Measurements from ENCODE around the gene TUBB8.
"Not testable (repeated sequence)": the region's sequence is repeated elsewhere in the genome, so short reads cannot be mapped to it uniquely, and the experiment has no call there.

The TUBB8 gene

GRCh38 chr10:47864-48263 lies 1.2 kb downstream of the TUBB8 start:
- DNase-seq (ENCODE audit: low spot score), result not testable (repeated sequence)

GRCh38 chr10:13315-13635 lies 35.8 kb downstream of the TUBB8 start:
- DNase-seq (ENCODE audit: low spot score), result not testable (repeated sequence)

DNA sequence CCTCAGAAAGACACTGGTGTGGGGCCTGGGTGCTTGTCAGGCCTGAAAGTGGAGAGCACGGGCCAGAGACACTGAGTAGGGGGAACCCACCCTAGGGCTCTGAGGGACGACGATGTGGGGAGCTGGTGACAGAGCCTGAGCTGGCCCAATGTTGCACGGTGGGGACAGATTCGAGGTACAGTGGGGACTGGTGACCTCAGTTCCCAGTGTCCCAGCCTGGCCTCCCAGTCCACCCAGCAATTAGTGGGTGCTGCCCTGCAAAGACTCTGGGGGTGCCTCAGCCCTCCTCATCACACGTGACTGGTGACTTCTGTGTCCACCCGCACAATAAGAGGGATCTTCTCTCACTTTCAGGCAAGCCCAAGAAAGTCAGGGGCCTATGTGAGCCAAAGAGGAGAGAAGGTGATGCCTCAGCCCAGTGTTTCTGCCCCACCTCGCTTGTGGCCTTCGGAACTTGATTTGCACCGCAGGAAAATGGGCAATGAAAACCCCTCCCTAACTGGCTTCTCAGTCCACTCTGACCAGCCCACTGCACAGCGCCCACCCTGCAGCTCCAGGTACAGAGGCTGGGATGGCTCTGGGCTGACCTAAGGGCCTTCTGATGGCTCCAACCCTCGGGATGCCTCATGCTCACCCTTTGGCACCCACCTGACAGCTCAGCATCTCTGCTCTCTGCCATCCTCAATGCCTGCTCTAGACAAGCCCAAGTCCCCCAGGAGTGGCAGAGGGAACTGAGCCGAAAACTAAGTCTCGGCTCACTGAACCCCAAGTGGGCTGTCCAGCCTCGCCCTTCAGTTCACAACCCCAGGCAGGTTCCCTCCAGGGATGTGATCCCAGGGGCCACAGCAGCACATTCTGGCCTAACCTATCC lies 36.4 kb downstream of the TUBB8 start:
- DNase-seq (ENCODE audit: low spot score), result not testable (repeated sequence)

GRCh38 chr10:11260-11659 lies 37.8 kb downstream of the TUBB8 start:
- not testable (repeated sequence) for DNase-seq (ENCODE audit: low spot score)

DNA sequence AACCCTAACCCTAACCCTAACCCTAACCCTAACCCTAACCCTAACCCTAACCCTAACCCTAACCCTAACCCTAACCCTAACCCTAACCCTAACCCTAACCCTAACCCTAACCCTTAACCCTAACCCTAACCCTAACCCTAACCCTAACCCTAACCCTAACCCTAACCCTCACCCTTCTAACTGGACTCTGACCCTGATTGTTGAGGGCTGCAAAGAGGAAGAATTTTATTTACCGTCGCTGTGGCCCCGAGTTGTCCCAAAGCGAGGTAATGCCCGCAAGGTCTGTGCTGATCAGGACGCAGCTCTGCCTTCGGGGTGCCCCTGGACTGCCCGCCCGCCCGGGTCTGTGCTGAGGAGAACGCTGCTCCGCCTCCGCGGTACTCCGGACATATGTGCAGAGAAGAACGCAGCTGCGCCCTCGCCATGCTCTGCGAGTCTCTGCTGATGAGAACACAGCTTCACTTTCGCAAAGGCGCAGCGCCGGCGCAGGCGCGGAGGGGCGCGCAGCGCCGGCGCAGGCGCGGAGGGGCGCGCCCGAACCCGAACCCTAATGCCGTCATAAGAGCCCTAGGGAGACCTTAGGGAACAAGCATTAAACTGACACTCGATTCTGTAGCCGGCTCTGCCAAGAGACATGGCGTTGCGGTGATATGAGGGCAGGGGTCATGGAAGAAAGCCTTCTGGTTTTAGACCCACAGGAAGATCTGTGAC lies 38.7 kb downstream of the TUBB8 start:
- not testable (repeated sequence) for DNase-seq (ENCODE audit: low spot score)

Data from LoVo (cell line).